NCI-H774 (cell line): ENCODE measurements around the gene C1orf105.
A peak's percentile ranks its signal among the peaks of the same experiment; 100 is the strongest.

ENCODE experiments used
- DNase-seq: peaks from one replicate; lab custom pipeline; 2025; lab: John Stamatoyannopoulos, UW

The C1orf105 gene

DNA sequence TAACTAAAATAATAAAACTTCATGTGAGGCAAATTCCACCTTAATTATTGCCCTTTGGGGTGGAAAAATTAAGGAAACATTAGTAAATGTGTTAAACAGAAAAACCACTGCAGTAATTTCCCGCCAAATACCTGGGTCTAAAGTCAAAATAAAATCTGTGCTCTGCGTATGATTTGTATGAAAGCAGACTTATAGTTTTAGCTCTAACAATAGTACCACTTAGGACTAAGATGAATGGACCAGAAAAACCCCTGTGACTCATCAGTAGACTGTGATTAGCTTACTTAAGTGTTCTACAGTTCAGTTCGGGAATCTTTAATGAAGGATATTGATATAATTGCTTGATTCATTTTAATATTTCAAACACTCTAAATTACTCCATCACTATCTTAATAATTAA is 23.3 kb upstream of the C1orf105 start:
- DNase-seq, result no peak

- no peak for DNase-seq
Observed at GRCh38 chr1:172397633-172398032, 22.9 kb upstream of the C1orf105 start.

GRCh38 chr1:172398193-172398592 is 22.3 kb upstream of the C1orf105 start:
- DNase-seq, result no peak

- DNase-seq, result peak; percentile 71
Observed at GRCh38 chr1:172398970-172399755, 21.3 kb upstream of the C1orf105 start.

DNA sequence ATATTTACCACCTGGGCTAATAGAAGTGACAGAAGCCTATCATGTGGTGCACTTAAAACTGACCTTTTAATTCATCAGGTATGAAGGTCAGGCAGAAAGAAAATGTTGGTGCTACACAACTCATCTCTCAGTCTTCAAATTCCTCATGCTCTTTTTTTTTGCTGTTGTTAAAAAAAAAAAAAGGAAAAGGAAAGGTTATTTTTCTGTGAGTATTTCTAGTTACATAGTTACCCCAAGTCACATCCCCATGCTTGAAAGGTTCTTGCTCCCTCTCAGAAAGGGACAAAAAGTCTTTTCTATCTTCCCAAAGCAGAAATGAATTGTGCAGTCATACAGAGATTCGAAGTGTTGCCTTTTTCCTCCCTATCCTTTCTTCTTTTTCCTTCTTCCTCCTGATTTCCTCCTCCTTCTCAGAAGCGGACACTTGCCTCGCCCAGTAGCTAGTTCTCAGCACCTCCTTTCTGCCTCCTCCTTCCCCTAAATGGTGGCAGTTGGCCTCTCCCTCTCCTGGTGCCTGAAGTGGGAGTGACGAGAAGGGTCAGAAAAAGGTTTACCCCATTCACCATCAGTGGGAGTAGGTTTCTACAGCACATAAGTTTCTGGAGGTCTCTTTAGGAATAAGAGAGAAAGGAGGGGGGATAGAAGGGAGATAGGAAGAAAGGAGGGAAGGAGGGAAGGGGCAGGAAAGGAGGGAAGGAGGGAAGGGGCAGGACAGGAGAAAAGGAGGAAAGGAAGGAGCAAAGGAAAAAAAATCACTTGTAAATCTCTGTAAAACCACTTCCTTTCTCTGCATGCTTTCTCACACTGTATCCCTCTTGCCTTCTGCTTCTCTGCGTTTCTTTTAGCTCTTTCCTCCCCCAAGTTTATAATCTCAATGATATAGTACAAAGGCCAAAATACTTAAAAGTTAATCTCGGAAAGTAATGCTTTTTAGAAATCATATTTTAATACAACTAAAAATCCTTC is 20.4 kb upstream of the C1orf105 start:
- DNase-seq, result no peak

DNA sequence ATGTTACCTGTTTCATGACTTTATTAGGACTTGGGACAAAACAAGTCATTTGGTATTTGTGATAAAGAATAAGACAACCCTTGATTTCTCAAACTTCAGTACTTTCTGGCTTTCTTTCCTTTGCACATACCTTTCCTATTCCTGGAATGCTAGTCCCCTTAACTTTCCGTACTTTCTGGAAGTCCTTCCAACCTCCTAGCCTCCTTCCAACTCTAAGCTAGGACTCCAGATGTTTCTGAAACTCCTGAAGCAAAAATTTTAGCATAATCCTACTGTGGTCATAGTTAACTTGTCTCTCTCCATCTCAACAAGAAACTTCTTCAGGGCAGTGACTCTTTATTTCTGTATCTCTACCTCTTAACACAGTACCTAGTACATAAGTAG is 19.8 kb upstream of the C1orf105 start:
- DNase-seq, result no peak

- DNase-seq, result no peak
Observed at GRCh38 chr1:172401477-172401876, 19.0 kb upstream of the C1orf105 start.

- no peak for DNase-seq
Observed at GRCh38 chr1:172401892-172402291, 18.6 kb upstream of the C1orf105 start.

- DNase-seq, result no peak
Observed at GRCh38 chr1:172402878-172403569, 17.5 kb upstream of the C1orf105 start.

GRCh38 chr1:172404121-172404520 is 16.4 kb upstream of the C1orf105 start:
- DNase-seq, result no peak

- no peak for DNase-seq
Observed at GRCh38 chr1:172405912-172406311, 14.6 kb upstream of the C1orf105 start.

- no peak for DNase-seq
Observed at GRCh38 chr1:172406968-172407367, 13.5 kb upstream of the C1orf105 start.

DNA sequence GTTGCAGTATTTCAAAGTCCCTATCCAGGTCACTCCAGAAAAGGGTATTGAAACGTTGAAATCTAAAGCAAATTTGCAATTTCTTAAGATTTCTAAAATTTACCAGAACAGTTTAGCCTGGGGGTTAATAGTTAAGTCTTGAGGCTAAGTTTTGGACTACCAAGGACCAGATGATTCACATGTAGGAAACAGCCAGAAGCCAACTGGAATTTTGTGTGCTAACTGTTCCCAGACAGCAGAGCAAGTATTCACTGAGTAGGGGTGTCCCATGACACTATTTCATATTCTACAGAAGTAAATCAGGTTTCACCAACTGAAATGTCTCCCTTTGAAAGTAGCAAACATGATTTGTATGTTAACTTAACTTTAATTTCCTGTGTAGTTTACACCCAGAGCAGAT is 11.5 kb upstream of the C1orf105 start:
- DNase-seq, result no peak

DNA sequence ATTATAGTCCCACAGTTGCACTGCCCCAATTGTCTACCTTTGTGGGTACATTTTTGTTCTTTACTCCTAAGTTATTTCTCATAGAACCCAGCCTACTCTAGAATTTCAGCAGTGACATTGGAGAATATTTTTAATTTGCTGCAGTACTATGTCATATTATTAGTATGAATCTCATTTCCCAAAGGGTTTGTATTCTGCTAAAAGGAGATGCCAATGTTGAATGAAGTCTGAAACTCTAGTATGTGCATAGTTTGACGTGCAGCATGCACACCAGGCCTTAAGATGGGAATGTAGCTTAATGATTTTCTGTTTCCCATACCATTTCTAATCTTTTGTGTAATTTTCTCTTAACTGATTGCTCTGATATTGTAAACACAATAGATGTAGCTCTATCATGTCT is 10.5 kb upstream of the C1orf105 start:
- DNase-seq, result no peak

DNA sequence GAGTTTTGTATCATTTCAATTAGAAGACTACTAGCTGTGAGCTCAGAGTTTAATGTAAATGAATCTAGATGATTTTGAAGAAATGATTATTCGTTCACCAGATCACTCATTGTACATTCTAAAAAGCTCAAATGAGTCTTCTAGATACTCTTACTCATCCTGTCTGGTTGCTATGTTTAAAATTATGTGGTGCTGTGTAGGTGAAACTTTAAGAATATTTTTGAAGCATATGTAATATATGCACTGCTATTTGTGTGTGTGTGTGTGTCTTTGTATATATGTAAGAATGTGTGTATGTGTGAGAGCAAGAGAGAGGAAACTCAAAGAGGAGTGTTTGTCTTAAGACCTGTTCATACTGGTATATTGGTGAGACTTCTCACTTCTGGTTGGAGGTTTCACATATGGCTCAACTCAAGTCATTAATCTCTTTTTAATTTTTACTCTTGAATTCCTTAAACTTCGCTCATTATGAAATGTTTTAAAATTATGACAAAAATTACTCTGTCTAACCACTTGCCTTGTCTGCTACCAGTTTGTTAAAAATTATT is 8.6 kb upstream of the C1orf105 start:
- DNase-seq, result no peak

GRCh38 chr1:172414331-172414730 is 6.2 kb upstream of the C1orf105 start:
- DNase-seq, result no peak

DNA sequence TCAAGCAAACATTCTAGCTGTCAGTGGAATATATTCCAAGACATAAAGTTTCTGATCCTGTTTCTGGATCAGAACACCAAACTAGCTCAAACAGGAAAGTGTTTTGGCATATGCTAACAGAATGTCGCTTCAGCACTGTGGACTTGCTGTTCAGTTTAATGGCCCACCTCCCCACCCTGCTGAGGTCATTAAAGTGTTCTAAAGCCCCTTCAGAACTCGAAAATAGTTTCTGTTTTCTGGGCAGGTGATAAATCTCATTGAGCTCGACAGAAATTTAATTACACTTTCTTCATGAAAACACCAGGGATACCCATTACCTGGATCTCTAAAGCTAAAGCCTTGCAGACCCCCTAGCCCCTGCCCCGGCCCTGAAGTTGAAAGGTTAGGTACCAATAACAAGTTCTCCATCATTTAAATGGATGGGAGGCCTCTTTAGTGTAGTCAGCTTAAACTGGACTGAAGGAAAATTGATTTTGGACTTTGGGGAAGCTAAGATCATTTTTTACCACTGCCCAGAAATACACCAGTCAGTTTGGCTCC is 3.9 kb upstream of the C1orf105 start:
- DNase-seq, result no peak

DNA sequence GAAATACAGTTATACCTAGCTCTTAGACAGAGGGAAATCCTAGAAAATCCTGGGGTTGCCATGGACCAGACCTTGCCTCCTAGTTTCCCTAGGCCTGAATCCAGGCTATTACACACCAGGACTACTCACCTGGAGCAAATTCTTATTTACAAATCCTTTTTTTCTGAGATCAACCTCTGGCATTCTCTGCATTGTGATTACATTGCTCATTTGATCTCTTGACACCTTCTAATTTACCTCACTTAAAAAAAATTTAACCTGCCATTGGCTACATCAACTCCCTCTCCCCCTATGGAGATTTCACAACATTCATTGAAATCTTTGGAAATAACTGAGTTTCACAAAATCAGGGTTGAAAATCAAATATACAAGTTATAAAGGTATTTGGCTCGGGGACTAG is 2.9 kb upstream of the C1orf105 start:
- no peak for DNase-seq

DNA sequence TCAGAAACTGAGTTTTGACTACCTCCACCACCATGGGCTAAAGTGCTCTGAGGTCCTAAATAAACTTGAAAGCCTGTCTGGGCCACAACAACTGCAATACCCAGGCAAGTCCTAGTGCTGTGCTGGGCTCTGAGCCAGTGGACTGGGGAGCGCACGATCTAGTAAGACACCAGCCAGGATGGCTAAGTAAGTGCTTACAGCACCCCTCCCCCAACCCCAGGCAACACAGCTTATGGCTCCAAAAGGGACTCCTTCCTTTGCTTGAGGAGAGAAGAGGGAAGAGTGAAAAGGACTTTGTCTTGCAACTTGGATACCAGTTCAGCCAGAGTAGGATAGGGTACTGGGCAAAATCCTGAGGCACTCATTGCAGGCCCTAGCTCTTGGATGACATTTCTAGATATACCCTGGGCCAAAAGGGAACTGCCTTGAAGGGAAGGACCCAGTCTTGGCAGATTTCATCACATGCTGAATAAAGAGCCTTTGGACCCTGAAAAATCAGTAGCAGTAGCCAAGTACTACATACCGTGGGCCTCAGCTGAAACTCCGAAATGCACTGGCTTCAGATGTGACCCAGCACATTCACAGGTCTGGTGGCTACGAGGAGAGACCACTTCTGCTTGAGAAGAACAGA is 1.6 kb downstream of the C1orf105 start:
- no peak for DNase-seq

- no peak for DNase-seq
Observed at GRCh38 chr1:172423336-172423735, 2.9 kb downstream of the C1orf105 start.

GRCh38 chr1:172425339-172425738 is 4.9 kb downstream of the C1orf105 start:
- no peak for DNase-seq
